Kidney epithelial cell (primary cell): ENCODE measurements around the gene TAF12. TPM values are rescaled to one million over a fixed set of nuclear protein-coding genes. Genes with fewer than 3 reads are reported as not detected.

Experiments used
- DNase-seq: peaks from one replicate; pipeline ENCODE4 v3.0.0-alpha.2; 2010; ENCODE audit warnings: low read depth
- H3K27me3 ChIP-seq: 2 replicates; pipeline ENCODE4 v1.6.0; 2011; ENCODE audit warnings: low read length; ENCODE audit not compliant: control insufficient read depth, insufficient read depth
- H3K36me3 ChIP-seq: 2 replicates; pipeline ENCODE4 v1.5.1; 2011; ENCODE audit warnings: low read length; ENCODE audit not compliant: control insufficient read depth, insufficient read depth
- H3K4me3 ChIP-seq: 2 replicates; pipeline ENCODE4 v1.5.1; 2011; ENCODE audit warnings: low read depth, mild to moderate bottlenecking, control low read depth, low read length
- CTCF ChIP-seq: IDR thresholded peaks from 2 replicates; pipeline ENCODE4 v1.5.1; 2011; ENCODE audit warnings: mild to moderate bottlenecking, moderate library complexity, low read length, control low read depth, inconsistent platforms; ENCODE audit not compliant: insufficient read depth, poor library complexity, severe bottlenecking
- total RNA-seq: library from RNA; depleted of rRNA; stranded (reverse); fragments of >200 nt; gene quantifications from 2 replicates; pipeline ENCODE4 v1.2.3, GENCODE V29; 2015

The TAF12 gene
- total RNA-seq, 1 donor from 2014 or later, result 24.6 TPM

DNA sequence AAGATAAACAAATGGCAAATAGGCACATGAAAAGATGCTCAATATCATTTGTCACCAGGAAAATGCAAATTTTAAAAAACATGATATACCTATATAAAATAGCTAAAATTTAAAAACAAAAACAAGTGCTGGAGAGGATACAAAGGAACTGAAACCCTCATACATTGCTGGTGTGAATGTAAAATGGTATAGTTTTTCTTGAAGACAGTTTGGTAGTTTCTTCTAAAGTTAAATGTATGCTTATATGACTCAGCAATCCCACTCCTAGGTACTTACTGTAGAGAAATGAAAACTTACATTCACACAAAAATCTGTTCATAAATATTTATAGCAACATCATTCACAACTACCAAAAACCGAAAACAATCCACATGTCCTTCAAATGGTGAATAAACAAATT, 11.2 kb downstream of the TAF12 start:
- no peak for TF ChIP-seq CTCF
- Histone ChIP-seq H3K27me3 (no peaks in the 10 kb centered on the region), H3K4me3 (no peak overlapping the region), H3K36me3 (no peaks in the 10 kb centered on the region)
- no peak for DNase-seq

- H3K27me3 ChIP-seq, result no peaks in the 10 kb centered on the region
- peaks cover 3% of the 10 kb centered on the region for H3K36me3 ChIP-seq
- TF ChIP-seq CTCF, result no peak
- no peak overlapping the region for H3K4me3 ChIP-seq
- DNase-seq, result no peak
These were observed 29.7 kb downstream of the TAF12 start for GRCh38 chr1:28613175-28613574.

- no peak overlapping the region for H3K4me3 ChIP-seq
- no peak for DNase-seq
- TF ChIP-seq CTCF, result no peak
- no peaks in the 10 kb centered on the region for H3K27me3 ChIP-seq
- no peaks in the 10 kb centered on the region for H3K36me3 ChIP-seq
These were observed 36.1 kb downstream of the TAF12 start for GRCh38 chr1:28606771-28607170.

GRCh38 chr1:28604962-28605361, 37.9 kb downstream of the TAF12 start:
- Histone ChIP-seq H3K4me3 (no peak overlapping the region), H3K27me3 (no peaks in the 10 kb centered on the region), H3K36me3 (no peaks in the 10 kb centered on the region)
- TF ChIP-seq CTCF, result no peak
- no peak for DNase-seq

DNA sequence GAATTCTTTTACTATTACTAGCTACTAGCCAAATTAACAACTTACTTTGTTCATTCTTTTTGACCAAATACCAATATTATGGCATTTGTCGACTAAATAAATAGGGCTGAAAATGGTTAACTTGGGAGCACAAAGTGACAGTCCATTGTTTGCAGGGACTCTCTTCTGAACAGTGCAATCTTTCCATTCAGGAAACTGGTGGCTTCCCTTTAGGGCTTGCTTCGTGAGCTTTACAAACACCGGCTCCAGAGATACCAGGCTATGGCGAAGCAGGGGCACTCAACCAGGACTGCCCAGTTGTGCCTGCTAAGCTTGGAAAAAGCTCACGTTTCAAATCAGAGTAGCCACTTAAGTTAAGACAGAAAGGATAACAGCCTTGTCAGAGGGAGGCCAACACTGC, 38.5 kb downstream of the TAF12 start:
- DNase-seq, result no peak
- Histone ChIP-seq H3K4me3 (no peak overlapping the region), H3K27me3 (no peaks in the 10 kb centered on the region), H3K36me3 (no peaks in the 10 kb centered on the region)
- no peak for TF ChIP-seq CTCF

GRCh38 chr1:28602536-28603439, 40.1 kb downstream of the TAF12 start:
- H3K4me3 ChIP-seq, result no peak overlapping the region
- no peaks in the 10 kb centered on the region for H3K27me3 ChIP-seq
- DNase-seq, result no peak
- H3K36me3 ChIP-seq, result no peaks in the 10 kb centered on the region
- peak; percentile 58 for TF ChIP-seq CTCF
